Measurements from ENCODE around the gene PCNA. TPM values are rescaled to one million over a fixed set of nuclear protein-coding genes. Genes with fewer than 3 reads are reported as not detected.
A peak's percentile ranks its signal among the peaks of the same experiment; 100 is the strongest.

The PCNA gene
- total RNA-seq, 1 experiment from 2014 or later = 274 TPM

DNA sequence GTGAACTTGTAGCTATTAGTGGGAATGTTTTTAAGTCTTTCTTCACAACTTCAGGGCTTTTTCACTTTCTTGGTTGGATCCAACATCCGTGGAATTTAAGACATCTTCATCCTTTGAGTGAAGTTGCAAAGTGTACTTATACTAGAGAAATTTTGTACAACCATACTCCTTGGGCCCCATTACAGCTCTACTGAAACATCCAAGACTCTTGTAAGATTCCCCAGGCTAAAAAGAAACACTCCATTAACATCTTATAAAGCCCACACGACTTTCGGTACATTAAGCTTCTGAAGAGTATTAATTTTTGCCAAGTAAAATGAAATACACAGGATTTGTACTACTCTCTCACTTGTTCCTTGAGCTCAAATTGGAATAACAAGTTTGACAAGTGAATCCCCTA, 5.4 kb downstream of the PCNA start:
- H2AFZ ChIP-seq (ENCODE audit: low read length) = no peak overlapping the region
- H3K9me3 Mint-ChIP-seq = no peaks in the 10 kb centered on the region; a peak in 1 of 5 replicates
- no peak overlapping the region for H3K4me2 ChIP-seq (ENCODE audit: insufficient read depth, insufficient read length, low read length)

More for the DNA sequence above, 5.4 kb downstream of the PCNA start:
- no peak overlapping the region for H2BK15ac ChIP-seq (ENCODE audit: low read depth, low read length)
- no peak overlapping the region for H4K91ac ChIP-seq (ENCODE audit: insufficient read length, low read depth, low read length)
- no peak overlapping the region for H4K8ac ChIP-seq (replicated peaks; ENCODE audit: insufficient read length, low read depth, low read length)
- no peaks in the 10 kb centered on the region for H3K4me1 ChIP-seq (ENCODE audit: insufficient read depth, low read length)
- H3T11ph ChIP-seq (ENCODE audit: low read length) = no peak overlapping the region
- H3K56ac ChIP-seq (ENCODE audit: insufficient read length, low read depth, low read length) = no peak overlapping the region
- H3K23ac ChIP-seq (ENCODE audit: insufficient read length, low read depth, low read length) = no peak overlapping the region
- no peaks in the 10 kb centered on the region for H3K27me3 ChIP-seq (ENCODE audit: insufficient read depth, low read length)
- H3K27ac ChIP-seq (ENCODE audit: insufficient read length, low read depth, low read length) = no peak overlapping the region
- no peak overlapping the region for H3K9ac ChIP-seq (ENCODE audit: extremely low read depth, insufficient read length, low read length)
- H2BK20ac ChIP-seq (ENCODE audit: low read depth, low read length, poor library complexity, severe bottlenecking) = no peak overlapping the region
- H3K79me1 ChIP-seq (ENCODE audit: insufficient read depth, low read depth, low read length, poor library complexity, severe bottlenecking) = no peaks in the 10 kb centered on the region
- DNase-seq = no peak
- whole genome bisulfite sequencing (ENCODE audit: extremely low coverage, insufficient read length, low lambda C conversion rate) = no CpG with 5 or more reads among the region's 3 CpGs
- H4K20me1 ChIP-seq (ENCODE audit: control insufficient read depth, insufficient read depth, insufficient read length) = no peaks in the 10 kb centered on the region
- no peak overlapping the region for H3K4ac ChIP-seq (ENCODE audit: low read depth, low read length)
- no peak overlapping the region for H2BK5ac ChIP-seq (ENCODE audit: insufficient read length, low read length)
- Mint-ChIP-seq H3K36me3 (ENCODE audit: insufficient read depth in 1 of 3, low read depth in 3 of 3) (peaks cover 43 to 70% (median 58%) of the 10 kb centered on the region in 3 experiments), H3K27ac (peak overlapping the region in 1 of 3 experiments; percentile 39; a peak in 1 of 7 replicates), H3K4me1 (peaks cover 20 to 30% of the 10 kb centered on the region in 2 experiments), H3K4me3 (peak overlapping the region; percentile 94 to 95), H3K27me3 (ENCODE audit: low read depth) (no peaks in the 10 kb centered on the region; the same call in 1 of the 2 replicates)
- H2BK120ac ChIP-seq (ENCODE audit: low read depth, low read length, poor library complexity, severe bottlenecking) = no peak overlapping the region
- H3K79me2 ChIP-seq (ENCODE audit: insufficient read depth, low read length) = peaks cover 23% of the 10 kb centered on the region; the same call in 1 of the 2 replicates
- no peak overlapping the region for H4K5ac ChIP-seq (ENCODE audit: insufficient read length, low read depth, low read length)
- no peaks in the 10 kb centered on the region for H3K9me3 ChIP-seq (ENCODE audit: control insufficient read depth, low read depth, low read length)
- H3K18ac ChIP-seq (ENCODE audit: insufficient read length, low read depth, low read length) = no peak overlapping the region
- peaks cover 13% of the 10 kb centered on the region for H3K23me2 ChIP-seq (ENCODE audit: insufficient read length, low read depth, low read length, poor library complexity, severe bottlenecking)
- no peak overlapping the region for H2BK12ac ChIP-seq (ENCODE audit: insufficient read length, low read depth, low read length)
- no peak for TF ChIP-seq CTCF (conservative IDR thresholded peaks at IDR 0.05)
- no peak overlapping the region for H3K14ac ChIP-seq (ENCODE audit: insufficient read depth, low read length)
- H2AK5ac ChIP-seq (ENCODE audit: insufficient read length, low read length) = no peak overlapping the region

Measured in H9 (cell line).